ENCODE measurements around the gene PLAAT2.
"Not testable (repeated sequence)": the region's sequence is repeated elsewhere in the genome, so short reads cannot be mapped to it uniquely, and the experiment has no call there.

Gene PLAAT2

DNA sequence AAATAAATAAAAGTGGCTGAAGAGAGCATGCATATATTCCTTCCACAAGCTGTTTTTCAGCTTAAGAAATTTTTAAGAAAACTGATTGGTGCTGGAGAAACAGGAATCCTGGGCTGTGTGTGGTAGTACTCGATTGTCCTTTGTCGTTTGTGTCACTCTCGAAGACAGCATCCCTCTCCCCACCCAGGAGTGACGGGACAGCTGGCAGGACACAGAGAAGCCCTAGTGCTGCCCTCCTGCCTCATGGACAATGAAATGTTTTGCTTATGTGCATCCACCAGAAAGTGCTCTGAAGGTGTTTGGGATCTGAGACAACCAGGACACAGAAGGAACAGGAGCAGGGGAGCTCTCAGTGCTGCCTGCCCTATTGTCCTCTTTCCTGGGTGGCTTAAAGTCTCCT is 13.8 kb downstream of the PLAAT2 start:
- H3K27me3 ChIP-seq (replicated peaks in 2 of 5; ENCODE audit: control insufficient read depth in 4 of 5, insufficient read depth in 5 of 5, low read length in 4 of 5) = no peaks in the 10 kb centered on the region
- no peak overlapping the region for H3K4me3 ChIP-seq (ENCODE audit: control insufficient read depth in 1 of 7, extremely low read depth in 1 of 7, insufficient read depth in 4 of 7, low read depth in 2 of 7, low read length in 6 of 7)
- peaks cover 0 to 30% (median 10%) of the 10 kb centered on the region in 4 experiments for H3K36me3 ChIP-seq (ENCODE audit: control insufficient read depth in 4 of 4, insufficient read depth in 4 of 4, low read length in 3 of 4)
- DNase-seq = no peak
- H3K9me3 ChIP-seq (ENCODE audit: control extremely low read depth in 1 of 5, control insufficient read depth in 4 of 5, insufficient read depth in 2 of 5, low read depth in 1 of 5, low read length in 4 of 5) = no peaks in the 10 kb centered on the region
- no peak overlapping the region for H3K27ac ChIP-seq (ENCODE audit: insufficient read depth in 1 of 2, low read depth in 1 of 2, low read length in 2 of 2, poor library complexity in 1 of 2, severe bottlenecking in 2 of 2)
- POLR2A ChIA-PET = no interaction called here
- peaks cover 0 to 22% (median 15%) of the 10 kb centered on the region in 4 experiments for H3K4me1 ChIP-seq (ENCODE audit: control extremely low read depth in 1 of 4, control insufficient read depth in 4 of 4, insufficient read depth in 4 of 4, low read length in 3 of 4)
- WGBS (ENCODE audit: insufficient coverage) = 100% methylated on average over 2 of the region's 4 CpGs
- CTCF ChIA-PET = interaction anchor here (1.5 kb wide), 1 partner anchor 12 kb away, joined by 5 read pairs; the partner anchor contains the start of gene PLAAT4

DNA sequence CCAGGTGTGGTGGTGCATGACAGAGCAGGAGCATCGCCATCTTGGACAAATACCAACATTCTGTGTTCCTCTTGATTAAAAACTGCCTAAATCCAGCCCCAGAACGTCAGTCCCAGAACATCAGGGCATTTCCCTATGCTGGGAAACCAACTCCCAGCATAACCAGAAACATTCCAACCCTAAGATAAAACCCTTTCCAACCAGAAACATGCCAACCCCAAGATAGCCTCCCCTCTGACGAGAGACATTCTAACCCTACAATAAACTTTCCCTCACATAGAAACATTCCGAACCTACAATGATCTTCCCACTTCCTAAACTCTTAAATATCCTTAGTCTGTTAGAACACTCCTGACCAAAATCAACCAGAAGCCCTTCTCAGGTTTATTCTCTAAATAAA is 15.0 kb downstream of the PLAAT2 start:
- Histone ChIP-seq H3K27me3 (replicated peaks in 2 of 5; ENCODE audit: control insufficient read depth in 4 of 5, insufficient read depth in 5 of 5, low read length in 4 of 5) (no peaks in the 10 kb centered on the region), H3K27ac (ENCODE audit: insufficient read depth in 1 of 2, low read depth in 1 of 2, low read length in 2 of 2, poor library complexity in 1 of 2, severe bottlenecking in 2 of 2) (no peak overlapping the region), H3K4me1 (ENCODE audit: control extremely low read depth in 1 of 4, control insufficient read depth in 4 of 4, insufficient read depth in 4 of 4, low read length in 3 of 4) (peaks cover 0 to 10% (median 5%) of the 10 kb centered on the region in 4 experiments), H3K36me3 (ENCODE audit: control insufficient read depth in 4 of 4, insufficient read depth in 4 of 4, low read length in 3 of 4) (peaks cover 0 to 35% (median 11%) of the 10 kb centered on the region in 4 experiments), H3K9me3 (ENCODE audit: control extremely low read depth in 1 of 5, control insufficient read depth in 4 of 5, insufficient read depth in 2 of 5, low read depth in 1 of 5, low read length in 4 of 5) (no peaks in the 10 kb centered on the region), H3K4me3 (ENCODE audit: control insufficient read depth in 1 of 7, extremely low read depth in 1 of 7, insufficient read depth in 4 of 7, low read depth in 2 of 7, low read length in 6 of 7) (no peak overlapping the region)
- 100% methylated on average over 4 of the region's 4 CpGs for WGBS (ENCODE audit: insufficient coverage)
- no peak for DNase-seq
- ChIA-PET POLR2A (no interaction called here), CTCF (no interaction called here)

DNA sequence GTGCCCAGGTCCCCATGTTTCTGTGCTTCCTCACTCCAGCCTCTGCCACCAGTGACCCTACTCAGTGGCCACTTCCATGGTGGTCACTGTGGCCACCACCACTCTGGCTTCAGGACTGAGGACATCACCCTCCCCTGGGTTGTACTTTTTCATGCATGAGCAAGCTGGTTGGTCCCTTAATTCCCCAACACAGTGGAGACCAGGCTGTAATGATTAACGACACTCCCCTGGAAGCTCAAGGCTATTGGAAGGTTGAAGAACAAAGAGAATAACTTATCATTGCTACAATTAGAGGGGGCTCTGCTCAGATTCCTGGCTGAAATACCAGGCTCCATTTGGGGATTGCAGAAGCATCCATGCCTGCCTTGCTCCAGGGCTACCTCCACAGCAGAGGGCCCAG is 16.1 kb downstream of the PLAAT2 start:
- no peak for DNase-seq
- Histone ChIP-seq H3K9me3 (ENCODE audit: control extremely low read depth in 1 of 5, control insufficient read depth in 4 of 5, insufficient read depth in 2 of 5, low read depth in 1 of 5, low read length in 4 of 5) (no peaks in the 10 kb centered on the region), H3K27me3 (replicated peaks in 2 of 5; ENCODE audit: control insufficient read depth in 4 of 5, insufficient read depth in 5 of 5, low read length in 4 of 5) (no peaks in the 10 kb centered on the region), H3K4me3 (ENCODE audit: control insufficient read depth in 1 of 7, extremely low read depth in 1 of 7, insufficient read depth in 4 of 7, low read depth in 2 of 7, low read length in 6 of 7) (no peak overlapping the region), H3K36me3 (ENCODE audit: control insufficient read depth in 4 of 4, insufficient read depth in 4 of 4, low read length in 3 of 4) (peaks cover 0 to 35% (median 11%) of the 10 kb centered on the region in 4 experiments), H3K4me1 (ENCODE audit: control extremely low read depth in 1 of 4, control insufficient read depth in 4 of 4, insufficient read depth in 4 of 4, low read length in 3 of 4) (peaks cover 0 to 6% (median 3%) of the 10 kb centered on the region in 4 experiments), H3K27ac (ENCODE audit: insufficient read depth in 1 of 2, low read depth in 1 of 2, low read length in 2 of 2, poor library complexity in 1 of 2, severe bottlenecking in 2 of 2) (no peak overlapping the region)
- ChIA-PET POLR2A (no interaction called here), CTCF (interaction anchor here (0.9 kb wide), 1 partner anchor 9 kb away, joined by 4 read pairs; no protein-coding TSS in a partner anchor)
- WGBS (ENCODE audit: insufficient coverage) = 80% methylated on average over 1 of the region's 1 CpG

DNA sequence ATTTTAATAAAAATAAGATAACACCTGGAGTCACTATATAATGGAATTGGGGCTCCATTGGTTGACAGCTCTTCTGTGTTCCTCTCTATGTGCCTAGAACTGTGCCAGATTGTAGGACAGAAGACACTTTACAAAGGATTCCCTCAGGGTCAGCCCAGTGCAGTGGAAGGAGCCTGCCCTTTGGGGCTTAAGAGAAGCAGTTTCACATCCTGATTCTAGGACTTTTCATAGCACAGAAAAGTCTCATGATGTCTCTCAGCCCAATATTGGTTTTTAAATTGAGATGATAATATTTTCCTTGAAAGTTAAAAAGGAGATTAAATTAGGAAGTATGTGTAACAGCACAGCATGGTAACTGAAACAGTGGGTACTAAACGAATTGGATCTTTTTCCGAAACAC is 19.5 kb downstream of the PLAAT2 start:
- ChIA-PET POLR2A (no interaction called here), CTCF (interaction anchor here (1.6 to 2.0 kb wide), 2 partner anchors 9 to 23 kb away, joined by 5 read pairs; no protein-coding TSS in a partner anchor)
- DNase-seq = no peak
- Histone ChIP-seq H3K4me3 (ENCODE audit: control insufficient read depth in 1 of 7, extremely low read depth in 1 of 7, insufficient read depth in 4 of 7, low read depth in 2 of 7, low read length in 6 of 7) (no peak overlapping the region), H3K4me1 (ENCODE audit: control extremely low read depth in 1 of 4, control insufficient read depth in 4 of 4, insufficient read depth in 4 of 4, low read length in 3 of 4) (no peaks in the 10 kb centered on the region), H3K36me3 (ENCODE audit: control insufficient read depth in 4 of 4, insufficient read depth in 4 of 4, low read length in 3 of 4) (peaks cover 0 to 39% (median 11%) of the 10 kb centered on the region in 4 experiments), H3K27ac (ENCODE audit: insufficient read depth in 1 of 2, low read depth in 1 of 2, low read length in 2 of 2, poor library complexity in 1 of 2, severe bottlenecking in 2 of 2) (no peak overlapping the region), H3K9me3 (ENCODE audit: control extremely low read depth in 1 of 5, control insufficient read depth in 4 of 5, insufficient read depth in 2 of 5, low read depth in 1 of 5, low read length in 4 of 5) (no peaks in the 10 kb centered on the region), H3K27me3 (replicated peaks in 2 of 5; ENCODE audit: control insufficient read depth in 4 of 5, insufficient read depth in 5 of 5, low read length in 4 of 5) (no peaks in the 10 kb centered on the region)
- 100% methylated on average over 2 of the region's 2 CpGs for WGBS (ENCODE audit: insufficient coverage)

DNA sequence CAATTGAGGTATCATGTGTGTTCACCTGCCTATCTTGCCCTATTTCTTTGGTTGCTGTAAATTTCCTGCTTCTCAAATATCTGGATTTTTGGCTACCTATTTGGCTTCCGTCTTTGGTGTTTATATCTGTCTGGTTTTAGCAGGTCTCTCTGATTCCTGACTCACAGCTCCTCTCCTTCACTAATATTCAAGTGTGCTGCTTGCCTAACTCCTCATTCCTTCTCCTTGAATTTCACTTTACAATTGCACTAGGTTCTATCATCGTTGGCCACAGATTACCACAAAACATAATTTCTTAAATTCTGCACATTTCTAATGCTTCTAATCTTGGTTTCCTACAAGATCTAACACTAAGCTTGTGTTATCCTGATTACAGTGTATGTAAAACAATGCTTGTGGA is 20.7 kb downstream of the PLAAT2 start:
- H3K4me3 ChIP-seq (ENCODE audit: control insufficient read depth in 1 of 7, extremely low read depth in 1 of 7, insufficient read depth in 4 of 7, low read depth in 2 of 7, low read length in 6 of 7); H3K27ac ChIP-seq (ENCODE audit: insufficient read depth in 1 of 2, low read depth in 1 of 2, low read length in 2 of 2, poor library complexity in 1 of 2, severe bottlenecking in 2 of 2); DNase-seq; CTCF ChIA-PET; H3K9me3 ChIP-seq (ENCODE audit: control extremely low read depth in 1 of 5, control insufficient read depth in 4 of 5, insufficient read depth in 2 of 5, low read depth in 1 of 5, low read length in 4 of 5); H3K27me3 ChIP-seq (replicated peaks in 2 of 5; ENCODE audit: control insufficient read depth in 4 of 5, insufficient read depth in 5 of 5, low read length in 4 of 5): not testable (repeated sequence)
- H3K36me3 ChIP-seq (ENCODE audit: control insufficient read depth in 4 of 4, insufficient read depth in 4 of 4, low read length in 3 of 4) = peaks cover 0 to 38% (median 10%) of the 10 kb centered on the region in 4 experiments
- H3K4me1 ChIP-seq (ENCODE audit: control extremely low read depth in 1 of 4, control insufficient read depth in 4 of 4, insufficient read depth in 4 of 4, low read length in 3 of 4) = peaks cover 0 to 12% (median 8%) of the 10 kb centered on the region in 4 experiments
- WGBS (ENCODE audit: insufficient coverage) = 60% methylated on average over 1 of the region's 2 CpGs
- POLR2A ChIA-PET = interaction anchor here (0.6 kb wide), 1 partner anchor 96 kb away, joined by 3 read pairs; no protein-coding TSS in a partner anchor

DNA sequence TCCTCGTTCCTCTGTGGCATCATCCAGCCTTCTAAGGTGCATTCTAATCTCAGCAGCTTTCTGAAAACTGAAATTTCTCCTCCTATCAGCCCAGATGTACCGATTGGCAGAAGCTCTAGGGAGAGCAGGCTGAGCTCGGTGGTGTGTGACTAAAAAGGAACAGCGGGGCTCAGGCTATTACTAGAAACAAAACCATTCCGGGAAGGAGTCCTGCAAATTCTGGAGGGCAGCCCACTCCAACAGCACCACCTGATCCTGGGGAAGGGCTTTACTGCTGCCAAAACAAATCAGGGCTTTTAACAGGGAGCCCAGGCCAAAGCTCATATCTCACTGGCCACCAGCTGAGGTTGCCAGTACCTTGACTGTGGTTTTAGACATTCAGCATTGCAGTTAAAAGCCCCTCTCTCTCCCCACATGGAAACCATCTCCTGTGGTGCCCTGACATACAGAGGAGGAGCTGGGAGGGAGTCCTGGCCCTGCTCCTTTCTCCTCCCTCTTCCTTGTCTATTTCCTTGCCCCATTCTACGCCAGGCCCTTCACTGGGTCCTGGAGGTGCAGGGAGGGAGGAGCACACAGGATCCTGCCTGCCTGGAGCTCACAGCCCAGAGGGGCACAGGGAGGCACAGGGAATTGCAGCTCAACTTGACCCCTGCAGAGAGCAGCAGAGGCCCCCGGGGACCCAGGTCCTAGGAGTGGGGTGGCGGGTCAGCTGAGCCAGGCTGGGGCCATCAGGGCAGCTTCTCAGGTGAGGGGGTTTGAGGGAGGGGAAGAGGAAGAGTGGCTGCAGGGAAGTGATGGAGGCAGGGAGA is 25.7 kb downstream of the PLAAT2 start:
- H3K9me3 ChIP-seq (ENCODE audit: control extremely low read depth in 1 of 5, control insufficient read depth in 4 of 5, insufficient read depth in 2 of 5, low read depth in 1 of 5, low read length in 4 of 5) = no peaks in the 10 kb centered on the region
- CTCF ChIA-PET = interaction anchor here (1.1 to 3.5 kb wide), 12 partner anchors 9 to 98 kb away, joined by 3 to 15 read pairs (median 5); partner anchors contain the start of genes LGALS12 and PLAAT5
- peak in 1 of 3 donors; percentile 25 for DNase-seq
- H3K4me3 ChIP-seq (ENCODE audit: control insufficient read depth in 1 of 7, extremely low read depth in 1 of 7, insufficient read depth in 4 of 7, low read depth in 2 of 7, low read length in 6 of 7) = peak overlapping the region; percentile 40 to 81 (median 73)
- peaks cover 2 to 39% (median 27%) of the 10 kb centered on the region in 4 experiments for H3K4me1 ChIP-seq (ENCODE audit: control extremely low read depth in 1 of 4, control insufficient read depth in 4 of 4, insufficient read depth in 4 of 4, low read length in 3 of 4)
- WGBS (ENCODE audit: insufficient coverage) = 31% methylated on average over 6 of the region's 8 CpGs
- POLR2A ChIA-PET = interaction anchor here (1.1 kb wide), 1 partner anchor 30 kb away, joined by 4 read pairs; no protein-coding TSS in a partner anchor
- peaks cover 0 to 4% (median 0%) of the 10 kb centered on the region in 4 experiments for H3K36me3 ChIP-seq (ENCODE audit: control insufficient read depth in 4 of 4, insufficient read depth in 4 of 4, low read length in 3 of 4)
- no peaks in the 10 kb centered on the region for H3K27me3 ChIP-seq (replicated peaks in 2 of 5; ENCODE audit: control insufficient read depth in 4 of 5, insufficient read depth in 5 of 5, low read length in 4 of 5)
- H3K27ac ChIP-seq (ENCODE audit: insufficient read depth in 1 of 2, low read depth in 1 of 2, low read length in 2 of 2, poor library complexity in 1 of 2, severe bottlenecking in 2 of 2) = peak overlapping the region; percentile 12 to 73
